Uterus (tissue), 2 donors: ENCODE results near the gene PTPRG.

Experiments used
- CTCF ChIP-seq, 4 experiments: fragments of 200-600 bp in 2 of 4; fragments of 450-650 bp in 2 of 4; sonication (generic) in 2 of 4; IDR thresholded peaks; one replicate each; pipeline ENCODE4 v1.5.1; 2016 to 2019; ENCODE audit warnings: antibody characterized with exemption in 4 of 4, mild to moderate bottlenecking in 2 of 4, moderate library complexity in 1 of 4
- POLR2A ChIP-seq, 2 donors: fragments of 450-650 bp; IDR thresholded peaks; one replicate each; pipeline ENCODE4 v1.6.1; 2016; ENCODE audit warnings: antibody characterized with exemption in 2 of 2, mild to moderate bottlenecking in 1 of 2, moderate library complexity in 1 of 2

- TF ChIP-seq CTCF (IDR thresholded peaks at IDR 0.05): no peak
- no peak for TF ChIP-seq POLR2A (IDR thresholded peaks at IDR 0.05)
These were observed 720.4 kb downstream of the PTPRG start for GRCh38 chr3:62281726-62282125.
